ENCODE data around the gene PRSS27. TPM values are rescaled to one million over a fixed set of nuclear protein-coding genes. Genes with fewer than 3 reads are reported as not detected.

PRSS27 gene
- total RNA-seq, 6 donors from 2014 or later, result 0.91 to 8.1 (median 1.8) TPM

GRCh38 chr16:2743007-2743810, 23.2 kb upstream of the PRSS27 start:
- no peaks in the 10 kb centered on the region for H3K9me3 ChIP-seq
- no peak overlapping the region for H3K4me3 ChIP-seq
- no peaks in the 10 kb centered on the region for H3K27me3 ChIP-seq
- H3K4me1 ChIP-seq, result no peaks in the 10 kb centered on the region
- DNase-seq, result no peak
- ATAC-seq (ENCODE audit: low FRiP score in 2 of 2), result no peak
- H3K27ac ChIP-seq, result no peak overlapping the region
- 80 to 87% methylated on average over 11 to 19 of the region's 19 CpGs for WGBS, 2 donors
- TF ChIP-seq EP300 (IDR thresholded peaks at IDR 0.05) (no peak), CTCF (IDR thresholded peaks at IDR 0.05) (no peak), POLR2AphosphoS5 (IDR thresholded peaks at IDR 0.05) (no peak), POLR2A (IDR thresholded peaks at IDR 0.05) (no peak)
- H3K36me3 ChIP-seq, result no peaks in the 10 kb centered on the region

GRCh38 chr16:2742323-2743006, 22.4 kb upstream of the PRSS27 start:
- no peaks in the 10 kb centered on the region for H3K36me3 ChIP-seq
- WGBS, 2 donors, result 94 to 98% methylated on average over 2 to 12 of the region's 12 CpGs
- no peaks in the 10 kb centered on the region for H3K27me3 ChIP-seq
- H3K27ac ChIP-seq, result no peak overlapping the region
- no peaks in the 10 kb centered on the region for H3K4me1 ChIP-seq
- H3K4me3 ChIP-seq, result no peak overlapping the region
- TF ChIP-seq POLR2AphosphoS5 (IDR thresholded peaks at IDR 0.05), result no peak
- TF ChIP-seq POLR2A (IDR thresholded peaks at IDR 0.05), result no peak
- DNase-seq (no peak), ATAC-seq (ENCODE audit: low FRiP score in 2 of 2) (no peak)
- no peaks in the 10 kb centered on the region for H3K9me3 ChIP-seq

GRCh38 chr16:2741168-2741567, 21.1 kb upstream of the PRSS27 start:
- no peak for DNase-seq
- no peak for ATAC-seq (ENCODE audit: low FRiP score in 2 of 2)
- no peak for TF ChIP-seq CTCF (IDR thresholded peaks at IDR 0.05)
- TF ChIP-seq EP300 (IDR thresholded peaks at IDR 0.05), result no peak
- TF ChIP-seq POLR2A (IDR thresholded peaks at IDR 0.05), result no peak
- TF ChIP-seq POLR2AphosphoS5 (IDR thresholded peaks at IDR 0.05), result no peak
- Histone ChIP-seq H3K9me3 (no peaks in the 10 kb centered on the region), H3K27ac (no peak overlapping the region), H3K36me3 (no peaks in the 10 kb centered on the region), H3K4me3 (no peak overlapping the region), H3K4me1 (no peaks in the 10 kb centered on the region), H3K27me3 (no peaks in the 10 kb centered on the region)
- WGBS, 2 donors, result 95% methylated on average over 4 of the region's 4 CpGs; no CpG with 5 or more reads in 1 of the 2 donors

GRCh38 chr16:2740476-2740875, 20.5 kb upstream of the PRSS27 start:
- Histone ChIP-seq H3K4me3 (no peak overlapping the region), H3K27ac (no peak overlapping the region), H3K27me3 (no peaks in the 10 kb centered on the region), H3K4me1 (no peaks in the 10 kb centered on the region), H3K36me3 (no peaks in the 10 kb centered on the region), H3K9me3 (no peaks in the 10 kb centered on the region)
- no peak for TF ChIP-seq POLR2AphosphoS5 (IDR thresholded peaks at IDR 0.05)
- WGBS, 2 donors, result 75 to 91% methylated on average over 1 to 6 of the region's 6 CpGs
- DNase-seq (no peak), ATAC-seq (ENCODE audit: low FRiP score in 2 of 2) (no peak)

- H3K4me3 ChIP-seq, result no peak overlapping the region
- H3K4me1 ChIP-seq, result no peaks in the 10 kb centered on the region
- H3K27ac ChIP-seq, result no peak overlapping the region
- 67 to 84% methylated on average over 5 to 8 of the region's 8 CpGs for WGBS, 2 donors
- no peaks in the 10 kb centered on the region for H3K27me3 ChIP-seq
- no peaks in the 10 kb centered on the region for H3K9me3 ChIP-seq
- no peaks in the 10 kb centered on the region for H3K36me3 ChIP-seq
- no peak for TF ChIP-seq POLR2A (IDR thresholded peaks at IDR 0.05)
- TF ChIP-seq CTCF (IDR thresholded peaks at IDR 0.05), result no peak
- TF ChIP-seq POLR2AphosphoS5 (IDR thresholded peaks at IDR 0.05), result no peak
- no peak for TF ChIP-seq EP300 (IDR thresholded peaks at IDR 0.05)
- DNase-seq, result no peak
- ATAC-seq (ENCODE audit: low FRiP score in 2 of 2), result no peak
These were observed 19.8 kb upstream of the PRSS27 start for GRCh38 chr16:2739625-2740430.

All from upper lobe of left lung (tissue), 6 donors.